ENCODE results near the gene UBE2H.

GRCh38 chr7:129840757-129841156, 112.0 kb downstream of the UBE2H start:
- TF ChIP-seq EZH2phosphoT487 (conservative IDR thresholded peaks at IDR 0.05; ENCODE audit: low read length) (no peak), CTCF (IDR thresholded peaks at IDR 0.05; ENCODE audit: insufficient read depth, low read length, poor library complexity, severe bottlenecking) (no peak)
